SK-N-SH (cell line): ENCODE results near the gene ERC2. TPM values are rescaled to one million over a fixed set of nuclear protein-coding genes. Genes with fewer than 3 reads are reported as not detected.

Experiments used
- CTCF ChIA-PET: fragments of 300-600, 350-600 bp; formaldehyde crosslinking; extraction: SDS; loops from one replicate; lab custom pipeline; 2021; lab: Yijun Ruan, JAX
- POLR2A ChIA-PET: fragments of 350-600 bp; sonication (Branson Sonifier 250); formaldehyde crosslinking; extraction: SDS; loops from one replicate; lab custom pipeline; 2020; ENCODE audit warnings: antibody characterized with exemption, inconsistent platforms; lab: Yijun Ruan, JAX
- DNase-seq: peaks from one replicate; pipeline ENCODE4 v3.0.0; 2012
- H2AFZ ChIP-seq: fragments of 200-600 bp; sonication (generic); 2 replicates; pipeline ENCODE4 v1.8.1; 2016; ENCODE audit warnings: antibody characterized with exemption, mild to moderate bottlenecking, low read depth
- H3F3A ChIP-seq: fragments of 200-600 bp; sonication (generic); replicated peaks from 2 replicates; pipeline ENCODE3; 2016; ENCODE audit warnings: antibody characterized with exemption, mild to moderate bottlenecking; ENCODE audit not compliant: insufficient read depth
- H3K27ac ChIP-seq, 2 experiments: fragments of 200-500 bp in 1 of 2; fragments of 200-600 bp in 1 of 2; sonication (Bioruptor generic) in 1 of 2; sonication (generic), shearing (Covaris generic) in 1 of 2; 2 replicates each; pipeline versions ENCODE4 v1.5.1 to v1.6.1; 2014 to 2016; ENCODE audit warnings: low read depth in 2 of 2, inconsistent platforms in 1 of 2, low read length in 1 of 2, mild to moderate bottlenecking in 1 of 2, mixed read lengths in 1 of 2
- H3K27me3 ChIP-seq: fragments of 200-600 bp; sonication (generic), shearing (Covaris generic); 2 replicates; pipeline ENCODE4 v1.6.1; 2016; ENCODE audit warnings: mixed run types; ENCODE audit not compliant: insufficient read depth
- H3K36me3 ChIP-seq, 2 experiments: fragments of 200-500 bp in 1 of 2; fragments of 200-600 bp in 1 of 2; sonication (Bioruptor generic) in 1 of 2; sonication (generic) in 1 of 2; replicated peaks in 1 of 2; 2 replicates each; pipeline versions ENCODE3 to v1.5.1; 2014 to 2016; ENCODE audit warnings: low read length in 1 of 2, mild to moderate bottlenecking in 1 of 2; ENCODE audit not compliant: insufficient read depth in 2 of 2, control insufficient read depth in 1 of 2
- H3K4me1 ChIP-seq, 2 experiments: fragments of 200-500 bp in 1 of 2; fragments of 200-600 bp in 1 of 2; sonication (Bioruptor generic) in 1 of 2; sonication (generic), shearing (Covaris generic) in 1 of 2; 2 replicates each; pipeline versions ENCODE4 v1.5.1 to v1.6.1; 2014 to 2016; ENCODE audit warnings: low read depth in 1 of 2, low read length in 1 of 2, mixed run types in 1 of 2; ENCODE audit not compliant: insufficient read depth in 2 of 2, control insufficient read depth in 1 of 2
- H3K4me2 ChIP-seq: fragments of 200-600 bp; sonication (generic), shearing (Covaris generic); 2 replicates; pipeline ENCODE4 v1.6.1; 2017; ENCODE audit warnings: mixed run types
- H3K4me3 ChIP-seq, 2 experiments: fragments of 200-500 bp in 1 of 2; fragments of 200-600 bp in 1 of 2; sonication (Bioruptor generic) in 1 of 2; sonication (generic), shearing (Covaris generic) in 1 of 2; 2 replicates each; pipeline versions ENCODE4 v1.5.1 to v1.8.1; 2014 to 2016; ENCODE audit warnings: low read depth in 2 of 2, inconsistent platforms in 1 of 2, low read length in 1 of 2, mild to moderate bottlenecking in 1 of 2, mixed read lengths in 1 of 2, moderate library complexity in 1 of 2
- H3K79me2 ChIP-seq: fragments of 200-600 bp; sonication (generic); 2 replicates; pipeline ENCODE4 v1.8.1; 2017; ENCODE audit warnings: mild to moderate bottlenecking; ENCODE audit not compliant: insufficient read depth
- H3K9ac ChIP-seq: fragments of 200-600 bp; sonication (generic); 2 replicates; pipeline ENCODE4 v1.6.1; 2017; ENCODE audit warnings: mixed run types
- H3K9me2 ChIP-seq: fragments of 200-600 bp; sonication (generic); 2 replicates; pipeline ENCODE4 v1.6.1; 2017; ENCODE audit warnings: mixed run types
- H3K9me3 ChIP-seq: fragments of 200-600 bp; sonication (generic); 2 replicates; pipeline ENCODE4 v1.6.1; 2017; ENCODE audit warnings: mixed run types, mild to moderate bottlenecking, moderate library complexity
- H4K20me1 ChIP-seq: fragments of 200-600 bp; sonication (generic); 2 replicates; pipeline ENCODE4 v1.6.1; 2017; ENCODE audit warnings: mild to moderate bottlenecking, mixed run types; ENCODE audit not compliant: insufficient read depth
- ELF1 ChIP-seq: IDR thresholded peaks from 2 replicates; pipeline ENCODE4 v1.4.0; 2012
- EP300 ChIP-seq, 2 experiments: IDR thresholded peaks; 2 replicates each; pipeline versions ENCODE4 v1.4.0 to v1.6.1; 2012; ENCODE audit warnings: borderline replicate concordance in 1 of 2, low read depth in 1 of 2, low read length in 1 of 2
- EZH2phosphoT487 ChIP-seq: fragments of 200-600 bp; sonication (generic); IDR thresholded peaks from 2 replicates; pipeline ENCODE4 v1.6.1; 2017; ENCODE audit warnings: low read depth, mixed run types, mild to moderate bottlenecking, antibody characterized with exemption, moderate library complexity, borderline replicate concordance
- FOXJ3 ChIP-seq: sonication (generic); formaldehyde crosslinking; IDR thresholded peaks from 2 replicates; pipeline ENCODE4 v1.5.1; 2020; ENCODE audit warnings: mild to moderate bottlenecking, missing genetic modification reagents
- GATA2 ChIP-seq: sonication (generic); formaldehyde crosslinking; IDR thresholded peaks from 2 replicates; pipeline ENCODE4 v1.5.0; 2020; ENCODE audit warnings: mild to moderate bottlenecking, missing genetic modification reagents
- JUND ChIP-seq: IDR thresholded peaks from 2 replicates; pipeline ENCODE4 v1.4.0; 2012
- MXI1 ChIP-seq: IDR thresholded peaks from 2 replicates; pipeline ENCODE4 v1.6.1; 2012; ENCODE audit warnings: mild to moderate bottlenecking, low read depth, low read length, improper control_type of control experiment
- NRF1 ChIP-seq: IDR thresholded peaks from 2 replicates; pipeline ENCODE4 v1.6.1; 2012; ENCODE audit warnings: low read depth, mild to moderate bottlenecking, low read length
- POLR2AphosphoS5 ChIP-seq: IDR thresholded peaks from 2 replicates; pipeline ENCODE4 v1.6.1; 2012; ENCODE audit warnings: low read depth, low read length
- RXRA ChIP-seq: IDR thresholded peaks from 2 replicates; pipeline ENCODE4 v1.4.0; 2012; ENCODE audit warnings: low read depth, mild to moderate bottlenecking, borderline replicate concordance
- TAF1 ChIP-seq: IDR thresholded peaks from 2 replicates; pipeline ENCODE4 v1.6.1; 2012; ENCODE audit warnings: low read depth, mild to moderate bottlenecking, low read length, moderate library complexity, borderline replicate concordance
- TEAD4 ChIP-seq: IDR thresholded peaks from 2 replicates; pipeline ENCODE4 v1.4.0; 2012; ENCODE audit warnings: mild to moderate bottlenecking, borderline replicate concordance; ENCODE audit not compliant: insufficient read depth
- YY1 ChIP-seq: IDR thresholded peaks from 2 replicates; pipeline ENCODE4 v1.4.0; 2012; ENCODE audit warnings: low read depth, mild to moderate bottlenecking
- WGBS: methylation state at CpG from one replicate; pipeline ENCODE4 v1.1.6; 2017; ENCODE audit warnings: low lambda C conversion rate; 5-methylcytosine and 5-hydroxymethylcytosine counted together
- polyA plus RNA-seq, 3 experiments: library from polyadenylated mRNA; depleted of rRNA; stranded (reverse); fragments of >200 nt; gene quantifications; 2 replicates each; pipeline ENCODE4 v1.2.3, GENCODE V29; 2012
- TF ChIP-seq, protein P1 (sequence below): fragments of 150-350 bp; IDR thresholded peaks from 2 replicates; pipeline ENCODE4 v1.6.1; 2017; ENCODE audit warnings: antibody characterized with exemption, low read length, low read depth, borderline replicate concordance
- TF ChIP-seq, protein P2 (sequence below): IDR thresholded peaks from 2 replicates; pipeline ENCODE4; 2012
- TF ChIP-seq, protein P3 (sequence below): IDR thresholded peaks from 2 replicates; pipeline ENCODE4 v1.4.0; 2012; ENCODE audit warnings: low read depth

The ERC2 gene
- polyA plus RNA-seq, 1 of the 3 experiments (the other 2 are of a cell fraction), result 1.6 TPM

DNA sequence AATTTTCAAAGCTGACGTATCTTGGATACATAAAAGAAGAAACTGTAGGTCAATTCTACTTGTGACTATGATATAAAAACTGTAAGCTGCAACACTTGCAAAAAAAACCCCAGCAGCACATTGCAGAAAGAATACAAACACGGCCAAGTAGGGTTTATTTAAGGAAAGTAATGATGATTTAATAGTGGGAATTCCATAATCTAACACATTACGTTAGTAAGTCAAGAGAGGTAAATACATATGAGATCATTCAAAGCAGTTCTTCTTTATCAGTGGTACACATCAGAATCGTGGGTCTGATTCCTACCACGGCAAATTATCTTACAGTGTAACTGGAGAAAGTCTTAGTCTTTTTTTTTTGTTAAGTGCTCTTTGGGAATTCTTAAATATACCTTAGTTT, 688.7 kb downstream of the ERC2 start:
- no peak for TF ChIP-seq MXI1
- TF ChIP-seq, protein P1, sequence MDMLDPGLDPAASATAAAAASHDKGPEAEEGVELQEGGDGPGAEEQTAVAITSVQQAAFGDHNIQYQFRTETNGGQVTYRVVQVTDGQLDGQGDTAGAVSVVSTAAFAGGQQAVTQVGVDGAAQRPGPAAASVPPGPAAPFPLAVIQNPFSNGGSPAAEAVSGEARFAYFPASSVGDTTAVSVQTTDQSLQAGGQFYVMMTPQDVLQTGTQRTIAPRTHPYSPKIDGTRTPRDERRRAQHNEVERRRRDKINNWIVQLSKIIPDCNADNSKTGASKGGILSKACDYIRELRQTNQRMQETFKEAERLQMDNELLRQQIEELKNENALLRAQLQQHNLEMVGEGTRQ, result no peak
- Histone ChIP-seq H3K27ac (no peak overlapping the region), H3K79me2 (no peaks in the 10 kb centered on the region), H3K9me3 (no peaks in the 10 kb centered on the region), H3K9ac (no peak overlapping the region), H3K4me2 (no peak overlapping the region), H4K20me1 (no peaks in the 10 kb centered on the region), H3F3A (no peaks in the 10 kb centered on the region), H3K4me1 (no peaks in the 10 kb centered on the region), H3K9me2 (no peaks in the 10 kb centered on the region; the same call in 1 of the 2 replicates), H3K4me3 (no peak overlapping the region), H3K27me3 (no peaks in the 10 kb centered on the region), H3K36me3 (no peaks in the 10 kb centered on the region), H2AFZ (no peak overlapping the region)
- DNase-seq, result no peak
- 39% methylated on average over 5 of the region's 5 CpGs for WGBS
- CTCF ChIA-PET, result interaction anchor here (1.0 to 1.2 kb wide), 2 partner anchors 118 to 262 kb away, joined by 3 read pairs; no protein-coding TSS in a partner anchor
- POLR2A ChIA-PET, result no interaction called here

DNA sequence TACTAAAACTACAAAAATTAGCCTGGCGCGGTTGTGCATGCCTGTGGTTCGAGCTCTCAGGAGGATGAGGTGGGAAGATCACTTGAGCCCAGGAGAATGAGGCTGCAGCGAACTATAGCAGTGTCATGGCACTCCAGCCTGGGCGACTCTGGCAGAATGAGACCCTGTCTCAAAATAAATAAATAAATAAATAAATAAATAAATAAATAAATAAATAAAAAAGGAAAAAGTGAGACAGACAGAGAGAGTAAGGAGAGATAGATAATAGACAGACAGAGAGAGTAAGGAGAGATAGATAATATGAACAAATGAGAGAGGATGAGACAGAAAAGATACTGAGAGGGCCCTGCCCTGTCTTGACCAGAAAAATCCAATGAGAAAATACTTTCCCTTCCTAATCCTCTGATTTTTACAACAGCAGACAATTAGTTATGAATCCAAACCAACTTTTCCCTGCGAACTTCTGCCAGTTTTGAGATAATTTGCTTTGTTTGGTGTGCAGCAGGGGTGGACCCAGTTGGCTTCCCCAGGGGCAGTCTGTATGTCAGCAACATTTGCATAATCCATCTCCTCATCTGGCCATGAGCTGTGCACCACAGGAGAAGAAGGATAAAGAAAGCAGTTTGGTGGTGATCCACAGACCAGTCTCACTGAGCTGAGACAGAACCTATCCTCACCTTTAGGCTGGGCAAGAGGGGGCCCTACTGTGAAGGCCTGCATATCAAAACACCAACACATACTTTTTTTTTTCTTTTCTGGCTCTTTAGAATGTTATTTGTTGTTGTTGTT, 692.7 kb downstream of the ERC2 start:
- Histone ChIP-seq H3K4me1 (no peaks in the 10 kb centered on the region), H3K9me2 (no peaks in the 10 kb centered on the region; the same call in 1 of the 2 replicates), H3K27me3 (no peaks in the 10 kb centered on the region), H3K27ac (no peak overlapping the region), H3K79me2 (no peaks in the 10 kb centered on the region), H4K20me1 (no peaks in the 10 kb centered on the region), H3K9me3 (no peaks in the 10 kb centered on the region), H3K4me2 (no peak overlapping the region), H3K4me3 (no peak overlapping the region), H2AFZ (no peak overlapping the region), H3F3A (no peaks in the 10 kb centered on the region), H3K36me3 (no peaks in the 10 kb centered on the region), H3K9ac (no peak overlapping the region)
- ChIA-PET POLR2A (no interaction called here), CTCF (interaction anchor here (0.8 kb wide), 1 partner anchor 13 kb away, joined by 3 read pairs; no protein-coding TSS in a partner anchor)
- WGBS, result 68% methylated on average over 6 of the region's 6 CpGs
- DNase-seq, result no peak
- TF ChIP-seq FOXJ3 (CRISPR knock-in tag), result no peak
- TF ChIP-seq TAF1, result no peak
- no peak for TF ChIP-seq POLR2AphosphoS5
- no peak for TF ChIP-seq YY1
- TF ChIP-seq, protein P2, sequence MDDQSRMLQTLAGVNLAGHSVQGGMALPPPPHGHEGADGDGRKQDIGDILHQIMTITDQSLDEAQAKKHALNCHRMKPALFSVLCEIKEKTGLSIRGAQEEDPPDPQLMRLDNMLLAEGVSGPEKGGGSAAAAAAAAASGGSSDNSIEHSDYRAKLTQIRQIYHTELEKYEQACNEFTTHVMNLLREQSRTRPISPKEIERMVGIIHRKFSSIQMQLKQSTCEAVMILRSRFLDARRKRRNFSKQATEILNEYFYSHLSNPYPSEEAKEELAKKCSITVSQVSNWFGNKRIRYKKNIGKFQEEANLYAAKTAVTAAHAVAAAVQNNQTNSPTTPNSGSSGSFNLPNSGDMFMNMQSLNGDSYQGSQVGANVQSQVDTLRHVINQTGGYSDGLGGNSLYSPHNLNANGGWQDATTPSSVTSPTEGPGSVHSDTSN, result no peak
- TF ChIP-seq GATA2 (CRISPR knock-in tag), result no peak

DNA sequence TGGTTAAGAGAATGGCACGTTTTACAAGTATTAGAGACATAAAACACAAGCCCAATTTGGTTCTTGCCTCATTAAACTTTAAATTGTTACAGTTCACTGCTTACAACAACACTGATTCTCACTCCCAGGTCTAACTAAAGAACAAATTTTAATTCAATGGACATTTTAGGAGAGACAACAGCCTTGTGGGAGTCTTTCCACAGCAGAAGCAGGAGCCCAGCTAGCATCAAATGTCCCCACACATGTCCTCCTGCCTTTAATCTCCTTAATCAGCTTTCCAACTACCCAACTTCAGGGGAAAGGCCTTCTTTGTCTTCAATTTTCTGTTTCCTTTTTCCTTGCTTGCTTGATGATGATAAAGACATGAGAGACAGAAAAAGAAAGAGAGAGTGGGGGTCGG, 693.4 kb downstream of the ERC2 start:
- ChIA-PET CTCF (no interaction called here), POLR2A (no interaction called here)
- WGBS, result 33% methylated on average over 2 of the region's 2 CpGs

More for the DNA sequence above, 693.4 kb downstream of the ERC2 start:
- DNase-seq, result no peak
- no peak overlapping the region for H3K4me3 ChIP-seq
- no peaks in the 10 kb centered on the region for H3K9me3 ChIP-seq
- H3K9me2 ChIP-seq, result no peaks in the 10 kb centered on the region; the same call in 1 of the 2 replicates
- no peak overlapping the region for H3K9ac ChIP-seq
- no peaks in the 10 kb centered on the region for H3K4me1 ChIP-seq
- H2AFZ ChIP-seq, result no peak overlapping the region
- no peaks in the 10 kb centered on the region for H4K20me1 ChIP-seq
- H3K27me3 ChIP-seq, result no peaks in the 10 kb centered on the region
- H3K36me3 ChIP-seq, result no peaks in the 10 kb centered on the region
- H3K79me2 ChIP-seq, result no peaks in the 10 kb centered on the region
- no peak overlapping the region for H3K27ac ChIP-seq
- H3K4me2 ChIP-seq, result no peak overlapping the region
- TF ChIP-seq TAF1, result no peak
- TF ChIP-seq TEAD4, result no peak
- TF ChIP-seq POLR2AphosphoS5, result no peak
- TF ChIP-seq, protein P2, result no peak
- TF ChIP-seq EZH2phosphoT487, result no peak
- TF ChIP-seq EP300 (IDR thresholded peaks at IDR 0.05; ENCODE audit: borderline replicate concordance in 1 of 2, low read depth in 1 of 2, low read length in 1 of 2), result no peak
- no peak for TF ChIP-seq RXRA
- no peak for TF ChIP-seq NRF1
- TF ChIP-seq, protein P3, sequence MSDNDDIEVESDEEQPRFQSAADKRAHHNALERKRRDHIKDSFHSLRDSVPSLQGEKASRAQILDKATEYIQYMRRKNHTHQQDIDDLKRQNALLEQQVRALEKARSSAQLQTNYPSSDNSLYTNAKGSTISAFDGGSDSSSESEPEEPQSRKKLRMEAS, result no peak
- TF ChIP-seq ELF1, result no peak
- TF ChIP-seq JUND, result no peak
- TF ChIP-seq, all 33 proteins: peak for 0
- no peaks in the 10 kb centered on the region for H3F3A ChIP-seq
